ENCODE measurements around the gene TBC1D20.
"Not testable (repeated sequence)": the region's sequence is repeated elsewhere in the genome, so short reads cannot be mapped to it uniquely, and the experiment has no call there.

The TBC1D20 gene

GRCh38 chr20:400454-401275 is 61.7 kb downstream of the TBC1D20 start:
- DNase-seq (ENCODE audit: low spot score): no peak

- DNase-seq (ENCODE audit: low spot score): no peak
Measured at GRCh38 chr20:400128-400453, 62.2 kb downstream of the TBC1D20 start.

- no peak for DNase-seq (ENCODE audit: low spot score)
Measured at GRCh38 chr20:399182-399707, 63.1 kb downstream of the TBC1D20 start.

GRCh38 chr20:397432-398237 is 64.7 kb downstream of the TBC1D20 start:
- DNase-seq (ENCODE audit: low spot score): no peak

- DNase-seq (ENCODE audit: low spot score): no peak
Measured at GRCh38 chr20:396619-397431, 65.5 kb downstream of the TBC1D20 start.

- DNase-seq (ENCODE audit: low spot score): no peak
Measured at GRCh38 chr20:396252-396618, 66.1 kb downstream of the TBC1D20 start.

GRCh38 chr20:393296-393695 is 69.0 kb downstream of the TBC1D20 start:
- DNase-seq (ENCODE audit: low spot score): not testable (repeated sequence)

- DNase-seq (ENCODE audit: low spot score): no peak
Measured at GRCh38 chr20:391041-391711, 71.2 kb downstream of the TBC1D20 start.

- DNase-seq (ENCODE audit: low spot score): no peak
Measured at GRCh38 chr20:389220-389619, 73.1 kb downstream of the TBC1D20 start.

- no peak for DNase-seq (ENCODE audit: low spot score)
Measured at GRCh38 chr20:388034-388994, 74.0 kb downstream of the TBC1D20 start.

GRCh38 chr20:387520-387919 is 74.8 kb downstream of the TBC1D20 start:
- DNase-seq (ENCODE audit: low spot score): no peak

- not testable (repeated sequence) for DNase-seq (ENCODE audit: low spot score)
Measured at GRCh38 chr20:386634-387033, 75.7 kb downstream of the TBC1D20 start.
